PC-9 (cell line): Measurements from ENCODE around the gene LARGE1.
"Not testable (repeated sequence)": the region's sequence is repeated elsewhere in the genome, so short reads cannot be mapped to it uniquely, and the experiment has no call there.

ENCODE experiments used
- CTCF ChIP-seq: fragments of 200-600 bp; sonication (generic); conservative IDR thresholded peaks from 2 replicates; pipeline ENCODE4 v1.6.1; 2017; ENCODE audit warnings: mixed run types, antibody characterized with exemption, mild to moderate bottlenecking, moderate library complexity
- EZH2 ChIP-seq: fragments of 200-600 bp; sonication (generic); IDR thresholded peaks from 2 replicates; pipeline ENCODE4 v1.8.0; 2017; ENCODE audit warnings: antibody characterized with exemption, low read depth

- not testable (repeated sequence) for TF ChIP-seq CTCF, EZH2
These were observed 61.6 kb downstream of the LARGE1 start for GRCh38 chr22:33858653-33859052.
